Loucy (cell line): ENCODE data around the gene CABP4.

Experiments used
- CTCF ChIP-seq: fragments of 200-600 bp; sonication (generic); conservative IDR thresholded peaks from 2 replicates; pipeline ENCODE4 v1.5.1; 2014; ENCODE audit warnings: mild to moderate bottlenecking, antibody characterized with exemption, low read length
- EZH2phosphoT487 ChIP-seq: fragments of 200-600 bp; IDR thresholded peaks from 2 replicates; pipeline ENCODE4 v1.6.1; 2018; ENCODE audit warnings: antibody characterized with exemption, mild to moderate bottlenecking, moderate library complexity, borderline replicate concordance

GRCh38 chr11:67417425-67417824 is 37.7 kb upstream of the CABP4 start:
- no peak for TF ChIP-seq CTCF
- no peak for TF ChIP-seq EZH2phosphoT487
